ENCODE data around the gene LILRB1.
"Not testable (repeated sequence)": the region's sequence is repeated elsewhere in the genome, so short reads cannot be mapped to it uniquely, and the experiment has no call there.

Gene LILRB1

GRCh38 chr19:54626757-54627156 is 3.5 kb upstream of the LILRB1 start:
- no peak for DNase-seq

- DNase-seq, result not testable (repeated sequence)
These were observed 2.4 kb upstream of the LILRB1 start for GRCh38 chr19:54627912-54628311.

- peak; percentile 44 for DNase-seq
These were observed 498 bp downstream of the LILRB1 start for GRCh38 chr19:54630782-54631181.

- DNase-seq, result peak; percentile 52
These were observed 1.4 kb downstream of the LILRB1 start for GRCh38 chr19:54631489-54632337.

GRCh38 chr19:54632517-54632916 is 2.2 kb downstream of the LILRB1 start:
- not testable (repeated sequence) for DNase-seq

- DNase-seq, result no peak
These were observed 3.1 kb downstream of the LILRB1 start for GRCh38 chr19:54633401-54633800.

- DNase-seq, result not testable (repeated sequence)
These were observed 5.8 kb downstream of the LILRB1 start for GRCh38 chr19:54636081-54636480.

- no peak for DNase-seq
These were observed 8.4 kb downstream of the LILRB1 start for GRCh38 chr19:54638683-54639082.

GRCh38 chr19:54642953-54643352 is 12.7 kb downstream of the LILRB1 start:
- peak; percentile 87 for DNase-seq

- DNase-seq, result peak; percentile 93
These were observed 13.3 kb downstream of the LILRB1 start for GRCh38 chr19:54643583-54643982.

GRCh38 chr19:54644056-54644455 is 13.8 kb downstream of the LILRB1 start:
- peak; percentile 95 for DNase-seq

GRCh38 chr19:54646331-54646841 is 16.1 kb downstream of the LILRB1 start:
- DNase-seq, result no peak

GRCh38 chr19:54648129-54648528 is 17.8 kb downstream of the LILRB1 start:
- DNase-seq, result no peak

- DNase-seq, result peak; percentile 87
These were observed 19.9 kb downstream of the LILRB1 start for GRCh38 chr19:54650108-54650655.

- DNase-seq, result peak; percentile 65
These were observed 23.0 kb downstream of the LILRB1 start for GRCh38 chr19:54653181-54653809.

GRCh38 chr19:54654447-54655321 is 24.4 kb downstream of the LILRB1 start:
- peak; percentile 97 for DNase-seq

GRCh38 chr19:54659300-54659699 is 29.0 kb downstream of the LILRB1 start:
- DNase-seq, result peak; percentile 86

GRCh38 chr19:54660306-54660705 is 30.0 kb downstream of the LILRB1 start:
- DNase-seq, result peak; percentile 85

- peak; percentile 94 for DNase-seq
These were observed 30.7 kb downstream of the LILRB1 start for GRCh38 chr19:54660964-54661363.

- peak; percentile 57 for DNase-seq
These were observed 31.7 kb downstream of the LILRB1 start for GRCh38 chr19:54661846-54662481.

- peak; percentile 97 for DNase-seq
These were observed 32.4 kb downstream of the LILRB1 start, which contains the start of gene LILRB4 for GRCh38 chr19:54662730-54663129. TSS of gene LILRB4 (plus strand) at chr19:54662985. CDS start at chr19:54663034, 49 bp downstream.

- DNase-seq, result no peak
These were observed 35.2 kb downstream of the LILRB1 start for GRCh38 chr19:54665530-54665929.

All from inflammatory macrophage treated with lipopolysaccharide for 4 hours (primary cell).